NCI-H2081 treated with DMSO at 0.1 percent for 48 hours (cell line): ENCODE data around the gene AIG1.

Experiments
- DNase-seq: peaks from one replicate; lab custom pipeline; 2025; lab: John Stamatoyannopoulos, UW

The AIG1 gene

DNA sequence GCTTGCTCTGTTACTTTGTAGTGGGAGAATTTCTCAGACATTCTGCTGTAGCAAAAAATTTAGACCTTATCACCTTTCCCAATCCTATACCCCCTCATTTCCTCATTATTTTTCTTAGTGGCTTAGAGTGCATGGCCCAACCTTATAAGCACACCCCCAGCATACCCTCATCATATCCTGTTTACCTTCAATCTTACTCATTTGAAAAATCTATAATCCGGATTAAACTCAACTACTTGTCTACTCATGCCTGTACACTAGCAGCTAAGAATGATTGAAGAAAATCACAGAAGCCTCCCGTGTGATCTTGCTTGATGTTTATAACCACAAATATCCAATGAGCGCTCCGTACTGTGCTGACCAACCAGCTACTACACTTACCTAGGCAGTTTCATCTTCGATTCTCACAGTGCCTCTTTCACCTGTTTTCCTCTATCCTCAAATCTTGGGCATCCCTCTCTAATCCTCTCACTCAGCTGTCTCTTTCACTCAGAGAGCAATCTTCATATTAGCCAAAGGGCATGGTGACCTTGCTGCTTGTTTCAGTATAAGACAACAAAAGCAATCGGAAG, 36.6 kb downstream of the AIG1 start:
- no peak for DNase-seq

DNA sequence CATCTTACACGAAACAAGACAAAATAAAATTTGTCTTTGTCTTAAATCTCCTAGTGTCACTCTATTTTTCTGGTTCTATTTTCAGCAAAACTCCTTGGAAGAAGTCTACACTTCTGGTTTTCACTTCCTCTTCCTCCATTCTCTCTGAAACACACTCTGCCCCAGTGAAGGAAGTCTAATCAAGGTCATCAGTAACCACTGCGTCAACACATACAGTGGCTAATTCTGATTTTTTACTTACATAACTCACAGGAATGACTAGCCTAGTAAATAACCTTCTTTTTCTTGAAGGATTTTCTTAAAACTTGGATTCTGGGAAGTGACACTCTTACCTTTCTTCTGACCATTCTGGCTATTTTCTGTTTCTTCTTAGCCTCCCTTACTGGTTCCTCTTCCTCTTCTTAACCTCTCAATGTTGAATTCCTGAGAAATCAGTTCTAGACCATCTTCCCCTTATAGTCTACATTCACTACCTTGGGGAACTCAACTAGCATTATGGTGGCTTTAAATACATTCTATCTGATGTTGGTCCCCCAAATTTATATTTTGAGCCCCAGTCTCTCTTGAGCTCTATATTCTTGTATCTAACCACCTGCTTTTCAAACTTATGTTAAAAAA, 37.5 kb downstream of the AIG1 start:
- no peak for DNase-seq

DNA sequence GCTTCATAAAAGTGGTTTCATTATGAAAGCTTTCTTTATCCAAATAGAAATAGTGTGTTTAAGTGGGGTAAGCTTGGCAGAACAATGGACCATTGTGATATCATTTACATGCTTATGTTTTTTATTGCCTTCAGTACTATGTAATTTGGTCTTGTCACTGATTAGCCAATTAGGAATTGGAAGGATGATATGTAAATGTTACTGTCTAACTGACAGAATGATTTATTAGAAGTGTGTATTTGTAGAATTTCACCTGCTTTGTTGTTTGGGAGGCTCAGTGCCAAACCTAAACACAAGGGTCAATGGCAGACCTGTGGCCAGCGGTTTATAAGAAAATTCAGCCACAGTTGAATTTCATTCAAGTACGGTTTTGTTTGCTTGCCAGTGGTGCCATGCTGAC, 39.0 kb downstream of the AIG1 start:
- DNase-seq = peak; percentile 35

- DNase-seq = no peak
Measured at GRCh38 chr6:143100429-143100828, 39.7 kb downstream of the AIG1 start.

- no peak for DNase-seq
Measured at GRCh38 chr6:143103916-143104315, 43.2 kb downstream of the AIG1 start.

- no peak for DNase-seq
Measured at GRCh38 chr6:143107440-143107839, 46.8 kb downstream of the AIG1 start.

DNA sequence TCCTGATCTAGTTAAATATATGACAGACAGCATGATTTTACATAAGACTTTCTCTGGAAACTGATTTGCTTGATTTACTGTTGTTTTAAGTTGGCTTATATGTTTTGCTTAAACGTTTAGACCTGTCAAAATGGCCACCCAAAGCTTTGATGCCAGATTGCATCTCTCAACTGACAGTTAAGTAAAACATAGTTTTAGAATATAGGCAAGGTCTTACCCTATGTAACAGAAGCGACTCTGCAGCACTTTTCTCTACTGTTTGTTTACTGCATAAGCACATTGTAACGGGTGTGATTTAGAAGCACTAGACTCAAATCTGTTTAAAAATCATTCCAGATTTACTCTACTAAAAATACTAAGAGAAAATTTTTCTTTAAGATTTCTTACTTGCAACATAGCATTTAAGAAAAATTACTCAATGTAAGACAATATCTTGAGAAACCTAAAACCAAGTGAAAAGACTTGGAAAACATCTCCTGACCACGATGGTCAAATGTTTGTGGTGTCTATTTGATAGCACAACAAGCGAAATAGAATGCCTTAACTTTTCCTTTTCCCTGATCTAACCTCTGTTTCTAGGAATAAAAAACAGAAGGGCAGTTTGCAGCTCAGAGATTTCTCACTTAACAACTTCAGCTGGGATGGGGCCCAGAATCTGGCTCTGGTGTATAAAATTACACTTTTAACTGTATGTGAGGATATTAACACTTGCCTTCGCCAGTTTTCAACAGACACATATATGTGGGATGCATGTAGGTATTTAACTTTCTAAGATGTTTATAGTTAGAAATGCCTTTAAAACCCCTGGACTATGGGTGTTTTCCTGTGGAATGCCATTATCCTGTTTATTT, 47.4 kb downstream of the AIG1 start:
- DNase-seq = no peak

GRCh38 chr6:143109196-143109595, 48.5 kb downstream of the AIG1 start:
- no peak for DNase-seq

DNA sequence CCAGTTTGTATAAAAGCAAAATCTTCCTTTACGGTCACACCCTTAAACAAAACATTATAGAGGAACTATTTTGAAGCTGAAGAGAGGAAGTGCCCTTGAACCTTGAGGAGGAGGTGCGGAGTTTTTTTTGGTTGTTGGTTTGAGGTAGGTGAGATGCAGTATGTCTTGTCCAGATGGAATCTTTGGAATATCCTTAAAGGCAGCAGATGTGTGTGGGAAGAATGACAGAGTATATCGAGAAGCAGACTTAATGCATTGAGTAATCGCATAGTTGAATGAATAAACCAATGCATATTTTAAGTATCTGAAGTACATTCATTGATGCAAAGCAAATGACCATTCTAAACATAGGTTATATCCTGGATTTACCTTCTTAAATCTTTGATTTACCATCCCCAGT, 49.9 kb downstream of the AIG1 start:
- DNase-seq = no peak

- DNase-seq = no peak
Measured at GRCh38 chr6:143110996-143111395, 50.3 kb downstream of the AIG1 start.

GRCh38 chr6:143111443-143111842, 50.8 kb downstream of the AIG1 start:
- DNase-seq = no peak

GRCh38 chr6:143112084-143112768, 51.5 kb downstream of the AIG1 start:
- no peak for DNase-seq

DNA sequence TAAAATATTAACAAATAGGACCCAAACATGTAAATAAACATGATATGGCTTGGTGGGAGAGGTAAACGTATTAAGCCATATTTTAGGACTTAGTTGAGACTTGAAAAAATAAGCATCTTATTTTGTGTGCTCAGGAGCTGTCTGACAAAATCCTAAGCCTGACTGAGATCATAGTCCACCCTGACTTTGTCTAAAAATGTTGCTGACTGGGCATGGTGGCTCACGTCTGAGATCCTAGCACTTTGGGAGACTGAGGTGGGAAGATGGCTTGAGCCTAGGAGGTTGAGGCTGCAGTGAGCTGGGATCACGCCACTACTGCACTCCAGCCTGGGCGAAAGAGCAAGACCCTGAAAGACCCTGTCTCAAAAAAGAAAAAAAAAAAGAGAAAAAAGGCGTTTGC, 52.1 kb downstream of the AIG1 start:
- DNase-seq = no peak

DNA sequence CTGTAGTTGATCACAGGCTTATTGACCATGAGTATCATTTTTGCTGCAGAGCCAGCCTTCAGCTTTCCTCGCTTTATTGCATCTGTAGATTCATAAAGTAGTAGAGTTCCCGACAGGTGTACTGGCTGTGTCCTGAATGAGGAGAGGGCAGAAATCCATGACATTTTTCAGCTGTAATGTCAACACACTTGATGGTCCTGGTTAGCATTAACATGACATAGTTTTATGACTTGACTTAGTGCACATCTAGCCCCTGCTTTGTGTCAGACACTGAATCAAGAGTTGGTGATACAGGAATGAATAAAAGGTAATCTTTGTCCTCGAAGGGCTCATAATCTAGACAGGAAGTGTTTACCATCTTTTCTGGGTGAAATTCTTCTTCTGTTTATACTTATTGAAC, 55.0 kb downstream of the AIG1 start:
- DNase-seq = no peak

DNA sequence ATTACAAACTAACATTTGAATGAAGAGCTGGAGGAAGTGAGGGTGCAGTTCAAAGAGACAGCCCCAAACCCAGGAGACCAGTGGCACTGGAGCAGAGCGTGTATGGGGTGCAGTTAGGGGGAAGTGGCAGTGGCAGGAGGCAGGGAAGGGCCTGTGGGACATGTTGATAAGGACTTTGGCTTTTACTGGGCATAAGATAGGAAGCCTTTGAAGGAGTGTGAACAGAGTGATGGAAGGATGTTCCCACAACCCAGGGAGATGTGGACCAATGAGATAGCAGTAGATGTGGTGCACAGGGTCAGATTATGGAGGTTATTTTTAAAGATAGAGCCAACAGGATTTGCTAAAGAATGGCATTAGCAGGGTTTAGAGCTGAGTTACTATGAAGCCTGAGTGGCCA, 56.4 kb downstream of the AIG1 start:
- no peak for DNase-seq

- no peak for DNase-seq
Measured at GRCh38 chr6:143119260-143119659, 58.6 kb downstream of the AIG1 start.

GRCh38 chr6:143123081-143123480, 62.4 kb downstream of the AIG1 start:
- DNase-seq = no peak

- DNase-seq = no peak
Measured at GRCh38 chr6:143123941-143124340, 63.3 kb downstream of the AIG1 start.

DNA sequence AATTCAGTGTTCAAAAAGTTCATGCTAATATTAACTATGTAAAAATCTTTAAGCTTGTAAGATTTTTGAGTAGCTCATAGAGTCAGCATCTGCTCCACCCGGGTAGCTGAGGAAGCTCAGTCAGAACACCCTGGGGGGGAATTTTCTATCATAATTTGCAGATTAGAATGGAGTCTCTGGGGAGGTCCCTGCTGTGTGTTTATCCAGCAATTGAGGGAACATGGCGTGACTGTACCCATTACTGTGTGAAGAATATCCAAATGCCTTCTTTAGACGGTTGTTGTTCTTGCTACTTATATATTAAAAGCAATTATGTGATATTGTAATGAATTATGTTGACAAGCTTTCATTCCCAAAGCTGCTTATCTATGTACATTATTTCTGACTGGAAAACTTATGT, 64.8 kb downstream of the AIG1 start:
- no peak for DNase-seq

- no peak for DNase-seq
Measured at GRCh38 chr6:143125864-143126573, 65.3 kb downstream of the AIG1 start.

DNA sequence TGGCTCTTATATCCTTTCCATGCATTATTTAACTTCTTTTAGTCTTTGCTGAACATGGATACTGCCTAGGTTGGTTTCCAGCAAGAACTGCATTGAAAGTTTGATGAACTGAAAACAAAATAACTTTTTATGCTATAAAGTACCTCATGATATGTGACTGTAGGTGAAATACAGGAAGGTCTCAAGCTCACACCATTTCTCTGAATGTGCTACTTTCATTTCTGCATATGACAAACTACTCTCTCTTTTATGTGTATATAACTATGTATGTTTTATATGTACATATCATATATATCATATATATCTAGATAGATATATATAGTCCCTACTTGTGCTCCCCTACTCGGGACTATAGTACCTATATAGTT, 65.9 kb downstream of the AIG1 start:
- no peak for DNase-seq
